Measurements from ENCODE around the gene DMTF1. TPM values are rescaled to one million over a fixed set of nuclear protein-coding genes. Genes with fewer than 3 reads are reported as not detected.

DMTF1 gene
- total RNA-seq, 1 experiment from 2014 or later = 58.3 TPM

- H3K27ac Mint-ChIP-seq (ENCODE audit: unreplicated experiment) = no peak overlapping the region
- no peak for DNase-seq
- no TSS peak for BruUV-seq (replicated peaks)
- no peaks in the 10 kb centered on the region for H3K9me3 Mint-ChIP-seq (ENCODE audit: low read depth, unreplicated experiment)
- TF ChIP-seq CTCF (IDR thresholded peaks at IDR 0.05; ENCODE audit: unreplicated experiment) = no peak
- CTCF ChIA-PET = no interaction called here
- H3K4me1 Mint-ChIP-seq (ENCODE audit: low read depth, unreplicated experiment) = no peaks in the 10 kb centered on the region
- no peaks in the 10 kb centered on the region for H3K36me3 Mint-ChIP-seq (ENCODE audit: insufficient read depth, unreplicated experiment)
- intact Hi-C loops (cut with micrococcal nuclease; ENCODE audit: unreplicated experiment) = no loop called here
- no peak overlapping the region for H3K4me3 Mint-ChIP-seq (ENCODE audit: low read depth, unreplicated experiment)
- H3K27me3 Mint-ChIP-seq (ENCODE audit: unreplicated experiment) = no peaks in the 10 kb centered on the region
These were observed 11.9 kb upstream of the DMTF1 start for GRCh38 chr7:87140271-87140748.

- H3K4me1 Mint-ChIP-seq (ENCODE audit: low read depth, unreplicated experiment) = no peaks in the 10 kb centered on the region
- intact Hi-C loops (cut with micrococcal nuclease; ENCODE audit: unreplicated experiment) = no loop called here
- H3K27ac Mint-ChIP-seq (ENCODE audit: unreplicated experiment) = no peak overlapping the region
- DNase-seq = no peak
- H3K27me3 Mint-ChIP-seq (ENCODE audit: unreplicated experiment) = no peaks in the 10 kb centered on the region
- CTCF ChIA-PET = no interaction called here
- no peaks in the 10 kb centered on the region for H3K9me3 Mint-ChIP-seq (ENCODE audit: low read depth, unreplicated experiment)
- TF ChIP-seq CTCF (IDR thresholded peaks at IDR 0.05; ENCODE audit: unreplicated experiment) = no peak
- no peak overlapping the region for H3K4me3 Mint-ChIP-seq (ENCODE audit: low read depth, unreplicated experiment)
- no TSS peak for BruUV-seq (replicated peaks)
- H3K36me3 Mint-ChIP-seq (ENCODE audit: insufficient read depth, unreplicated experiment) = no peaks in the 10 kb centered on the region
These were observed 8.0 kb upstream of the DMTF1 start for GRCh38 chr7:87144173-87144657.

GRCh38 chr7:87146740-87147386, 5.4 kb upstream of the DMTF1 start:
- H3K27ac Mint-ChIP-seq (ENCODE audit: unreplicated experiment) = no peak overlapping the region
- peaks cover 2% of the 10 kb centered on the region for H3K36me3 Mint-ChIP-seq (ENCODE audit: insufficient read depth, unreplicated experiment)
- BruUV-seq (replicated peaks) = no TSS peak
- TF ChIP-seq CTCF (IDR thresholded peaks at IDR 0.05; ENCODE audit: unreplicated experiment) = no peak
- CTCF ChIA-PET = no interaction called here
- no peaks in the 10 kb centered on the region for H3K27me3 Mint-ChIP-seq (ENCODE audit: unreplicated experiment)
- intact Hi-C loops (cut with micrococcal nuclease; ENCODE audit: unreplicated experiment) = no loop called here
- H3K9me3 Mint-ChIP-seq (ENCODE audit: low read depth, unreplicated experiment) = no peaks in the 10 kb centered on the region
- DNase-seq = no peak
- H3K4me3 Mint-ChIP-seq (ENCODE audit: low read depth, unreplicated experiment) = no peak overlapping the region
- no peaks in the 10 kb centered on the region for H3K4me1 Mint-ChIP-seq (ENCODE audit: low read depth, unreplicated experiment)

- no peak overlapping the region for H3K27ac Mint-ChIP-seq (ENCODE audit: unreplicated experiment)
- no peaks in the 10 kb centered on the region for H3K4me1 Mint-ChIP-seq (ENCODE audit: low read depth, unreplicated experiment)
- BruUV-seq (replicated peaks) = no TSS peak
- TF ChIP-seq CTCF (IDR thresholded peaks at IDR 0.05; ENCODE audit: unreplicated experiment) = no peak
- H3K4me3 Mint-ChIP-seq (ENCODE audit: low read depth, unreplicated experiment) = no peak overlapping the region
- intact Hi-C loops (cut with micrococcal nuclease; ENCODE audit: unreplicated experiment) = no loop called here
- no peak for DNase-seq
- CTCF ChIA-PET = no interaction called here
- no peaks in the 10 kb centered on the region for H3K9me3 Mint-ChIP-seq (ENCODE audit: low read depth, unreplicated experiment)
- H3K27me3 Mint-ChIP-seq (ENCODE audit: unreplicated experiment) = no peaks in the 10 kb centered on the region
- H3K36me3 Mint-ChIP-seq (ENCODE audit: insufficient read depth, unreplicated experiment) = peaks cover 9% of the 10 kb centered on the region
These were observed 4.8 kb upstream of the DMTF1 start for GRCh38 chr7:87147500-87147899.
